Activated gamma-delta T cell treated with anti-CD3 and anti-CD28 coated beads, Interleukin-2, amount 50 U/mL, for 16 hours (primary cell): ENCODE measurements around the gene SERPINF2.
"Not testable (repeated sequence)": the region's sequence is repeated elsewhere in the genome, so short reads cannot be mapped to it uniquely, and the experiment has no call there.

ENCODE experiments used
- DNase-seq: peaks from one replicate; pipeline ENCODE4 v3.0.0-alpha.2; 2020; ENCODE audit warnings: low read depth

The SERPINF2 gene

DNA sequence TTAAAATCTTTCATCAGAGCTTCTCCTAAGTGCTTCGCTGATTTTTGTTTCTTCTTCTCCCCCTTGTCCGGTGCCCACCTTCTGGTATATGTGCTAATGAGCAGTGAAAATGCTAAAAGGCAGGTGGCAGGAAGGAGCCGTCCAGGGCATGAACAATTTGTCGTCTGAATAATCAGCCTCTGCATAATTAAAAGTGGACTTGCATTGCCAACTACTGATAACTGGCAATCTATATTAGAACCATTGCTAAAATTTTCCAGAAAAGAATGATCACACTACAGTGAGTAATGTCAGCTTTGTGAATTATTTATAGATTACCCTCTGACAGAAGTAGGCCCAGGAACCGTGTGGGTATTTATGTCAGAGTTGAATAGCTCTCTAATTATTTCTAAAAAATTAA lies 47.3 kb downstream of the SERPINF2 start:
- DNase-seq = no peak

DNA sequence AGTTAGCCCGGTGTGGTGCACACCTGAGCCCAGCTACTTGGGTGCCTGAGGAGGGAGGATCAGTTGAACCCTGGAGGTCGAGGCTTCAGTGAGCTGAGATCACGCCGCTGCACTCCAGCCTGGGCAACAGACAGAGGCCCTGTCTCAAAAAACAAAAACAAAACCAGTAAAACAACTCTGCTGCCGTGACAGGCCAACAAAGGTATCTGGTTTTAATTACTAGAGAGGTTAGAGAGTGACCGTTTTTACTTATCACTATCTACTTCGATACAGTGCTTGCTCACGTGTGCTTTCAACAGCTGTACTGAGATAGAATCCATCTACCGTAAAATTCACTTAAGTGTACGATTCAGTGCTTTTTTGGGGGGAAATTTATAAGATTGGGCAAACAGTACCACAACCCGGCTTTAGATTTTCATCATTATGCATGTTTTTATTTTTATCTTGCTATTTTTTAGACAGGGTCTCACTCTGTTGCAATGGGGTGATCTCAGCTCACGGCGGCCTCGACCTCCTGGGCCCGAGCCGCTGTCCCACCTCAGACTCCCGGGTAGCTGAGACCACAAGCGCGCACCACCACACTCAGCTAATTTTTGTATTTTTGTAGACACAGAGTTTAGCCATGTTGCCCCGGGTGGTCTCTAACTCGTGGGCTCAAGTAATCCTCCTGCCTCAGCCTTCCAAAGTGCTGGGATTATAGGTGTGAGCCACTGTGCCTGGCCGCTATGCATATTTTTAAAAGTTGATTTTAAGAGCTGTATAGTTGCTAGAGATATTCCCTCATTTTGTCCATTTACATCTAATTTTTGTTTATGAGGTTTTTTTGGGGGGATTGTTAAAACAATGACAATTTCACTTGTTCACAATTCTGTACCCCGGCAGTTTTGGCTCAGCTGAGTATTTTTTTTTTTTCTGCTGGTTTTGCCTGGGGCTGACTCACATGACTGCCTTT lies 50.1 kb downstream of the SERPINF2 start:
- no peak for DNase-seq

DNA sequence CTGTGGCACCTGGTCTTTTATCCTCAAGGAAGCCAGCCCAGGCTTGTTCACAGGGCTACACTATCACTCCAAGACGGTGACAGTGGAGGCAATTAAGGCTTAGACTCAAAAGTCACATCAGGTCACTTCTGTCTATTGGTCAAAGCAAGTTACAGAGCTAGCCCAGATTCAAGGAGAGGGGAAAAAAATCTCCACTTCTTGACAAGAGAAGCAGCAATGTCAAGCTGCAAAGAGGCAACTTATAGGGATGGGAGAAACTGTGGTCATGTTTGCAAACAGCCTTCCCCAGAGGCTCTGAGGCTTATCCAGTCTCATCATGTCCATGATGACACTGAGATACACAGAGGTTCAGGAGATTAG lies 50.8 kb downstream of the SERPINF2 start:
- no peak for DNase-seq

DNA sequence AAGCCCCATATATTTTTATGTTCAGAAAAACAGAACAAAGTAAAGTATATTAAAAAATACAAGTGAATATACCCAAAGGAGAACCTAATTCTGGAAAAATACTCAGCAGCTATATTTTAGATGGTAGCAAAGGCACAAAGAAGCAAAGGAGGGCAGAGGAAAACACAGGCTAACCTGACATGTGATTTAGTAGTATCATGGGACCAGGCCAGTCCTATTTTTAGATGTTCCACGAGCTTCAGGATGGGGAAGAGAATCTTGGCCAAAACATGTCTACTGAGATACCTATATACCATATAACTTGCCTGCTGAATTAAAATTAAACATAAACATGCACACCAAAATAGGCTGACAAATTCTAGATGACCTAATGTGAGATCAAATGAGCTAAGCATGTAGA lies 54.1 kb downstream of the SERPINF2 start:
- no peak for DNase-seq

DNA sequence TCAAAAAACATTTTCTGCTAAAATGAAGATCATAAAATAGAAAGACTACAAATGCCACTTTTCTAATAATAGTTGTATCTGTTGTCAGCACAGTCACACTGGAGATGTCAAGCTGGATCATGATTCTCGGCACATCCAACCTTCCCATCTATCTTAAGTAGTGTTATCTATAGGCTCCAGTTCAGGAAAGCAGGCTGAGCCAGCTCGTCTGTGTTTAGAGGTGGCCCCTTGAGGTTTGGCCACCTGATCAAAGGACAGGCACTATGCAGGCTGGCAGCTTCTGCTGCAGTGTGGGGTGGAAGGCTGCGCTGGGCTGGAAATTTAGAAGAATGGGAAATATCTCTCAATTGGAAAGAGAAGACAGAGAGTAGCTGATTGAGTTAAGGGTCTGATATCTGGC lies 54.7 kb downstream of the SERPINF2 start:
- DNase-seq = no peak

DNA sequence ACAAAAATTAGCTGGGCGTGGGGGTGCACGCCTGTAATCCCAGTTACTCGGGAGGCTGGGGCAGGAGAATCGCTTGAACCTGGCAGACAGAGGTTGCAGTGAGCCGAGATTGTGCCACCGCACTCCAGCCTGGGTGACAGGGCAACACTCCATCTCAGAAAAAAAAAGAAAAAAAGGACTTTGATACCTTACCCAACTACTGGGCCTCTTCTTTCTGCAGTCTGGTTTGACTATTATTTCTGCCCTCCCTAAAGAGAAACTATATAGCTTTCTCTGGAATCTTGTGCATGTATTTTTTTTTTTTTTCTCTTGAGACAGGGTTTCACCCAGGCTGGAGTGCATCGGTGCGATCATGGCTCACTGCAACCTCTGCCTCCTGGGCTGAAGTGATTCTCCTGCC lies 55.2 kb downstream of the SERPINF2 start:
- not testable (repeated sequence) for DNase-seq

DNA sequence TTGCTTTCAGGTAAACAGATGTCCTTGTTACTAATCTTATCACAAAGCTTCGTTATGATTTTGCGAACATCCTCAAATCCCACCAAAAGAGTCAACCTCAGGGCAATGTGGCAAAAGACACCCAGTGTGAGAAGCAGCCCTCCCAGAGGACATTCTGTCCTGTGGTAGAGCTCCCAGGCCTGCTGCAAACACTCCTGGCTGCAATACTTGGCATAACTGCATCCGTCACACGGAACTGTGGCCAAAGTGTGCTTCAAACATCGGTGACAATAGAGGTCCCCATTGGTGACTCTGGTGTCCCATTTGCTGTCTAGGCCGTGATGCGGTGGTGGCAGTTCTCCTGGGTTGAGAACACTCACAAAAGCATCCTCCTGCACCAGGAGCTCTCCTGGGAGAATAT lies 57.6 kb downstream of the SERPINF2 start:
- no peak for DNase-seq

DNA sequence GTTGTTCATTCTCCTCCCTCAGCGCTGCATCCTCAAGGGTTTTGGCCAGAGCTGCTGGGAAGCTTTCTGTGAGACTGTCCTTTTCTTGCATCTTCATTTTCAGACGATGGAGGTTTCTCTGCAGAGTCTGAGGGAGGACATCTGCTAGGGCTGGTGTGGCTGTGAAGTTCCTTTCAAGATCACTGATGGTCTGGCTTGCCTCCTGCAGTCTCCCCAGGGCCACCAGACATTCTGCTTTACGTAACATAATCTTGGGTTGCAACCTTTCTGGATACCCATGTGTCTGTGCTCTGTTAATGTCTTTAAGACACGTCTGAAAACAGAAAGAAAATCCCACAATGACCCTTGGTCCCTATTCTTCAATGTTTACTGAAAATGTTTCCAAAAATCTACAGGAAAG lies 58.0 kb downstream of the SERPINF2 start:
- DNase-seq = no peak

DNA sequence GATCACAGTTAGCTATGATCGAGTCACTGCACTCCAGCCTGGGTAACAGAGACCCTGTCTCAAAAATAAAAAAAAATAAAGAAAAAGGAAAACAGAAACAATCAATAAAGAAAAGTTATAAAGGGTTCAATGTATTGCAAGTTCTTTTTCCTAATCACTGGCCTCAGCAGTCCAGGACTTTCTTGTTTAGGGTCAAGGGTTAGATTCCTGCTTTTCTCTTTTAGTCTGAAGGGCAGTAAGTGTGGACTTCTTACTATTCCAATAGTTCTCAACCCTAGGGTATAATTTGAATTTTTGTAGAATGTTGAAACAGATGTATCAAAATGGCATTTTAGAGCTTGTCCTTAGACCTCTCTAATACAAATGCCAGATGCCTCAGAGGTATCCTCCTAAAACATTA lies 59.8 kb downstream of the SERPINF2 start:
- no peak for DNase-seq

DNA sequence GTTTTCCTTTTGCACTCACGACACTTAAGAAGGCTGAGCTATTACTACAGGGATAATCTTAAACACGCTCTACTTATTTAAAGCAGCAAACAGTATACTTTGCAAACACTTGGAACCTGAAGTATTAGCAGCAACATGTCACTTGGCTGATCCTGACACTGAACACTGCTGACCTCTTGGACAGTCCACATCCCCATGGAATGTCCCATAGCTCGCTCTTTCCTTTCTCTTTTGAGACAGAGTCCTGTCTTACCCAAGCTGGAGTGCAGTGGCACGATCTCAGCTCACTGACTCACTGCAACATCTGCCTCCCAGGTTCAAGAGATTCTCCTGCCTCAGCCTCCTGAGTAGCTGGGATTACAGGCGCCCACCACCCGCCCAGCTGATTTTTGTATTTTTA lies 60.6 kb downstream of the SERPINF2 start:
- no peak for DNase-seq
